ENCODE measurements around the gene PCSK7.

DNA sequence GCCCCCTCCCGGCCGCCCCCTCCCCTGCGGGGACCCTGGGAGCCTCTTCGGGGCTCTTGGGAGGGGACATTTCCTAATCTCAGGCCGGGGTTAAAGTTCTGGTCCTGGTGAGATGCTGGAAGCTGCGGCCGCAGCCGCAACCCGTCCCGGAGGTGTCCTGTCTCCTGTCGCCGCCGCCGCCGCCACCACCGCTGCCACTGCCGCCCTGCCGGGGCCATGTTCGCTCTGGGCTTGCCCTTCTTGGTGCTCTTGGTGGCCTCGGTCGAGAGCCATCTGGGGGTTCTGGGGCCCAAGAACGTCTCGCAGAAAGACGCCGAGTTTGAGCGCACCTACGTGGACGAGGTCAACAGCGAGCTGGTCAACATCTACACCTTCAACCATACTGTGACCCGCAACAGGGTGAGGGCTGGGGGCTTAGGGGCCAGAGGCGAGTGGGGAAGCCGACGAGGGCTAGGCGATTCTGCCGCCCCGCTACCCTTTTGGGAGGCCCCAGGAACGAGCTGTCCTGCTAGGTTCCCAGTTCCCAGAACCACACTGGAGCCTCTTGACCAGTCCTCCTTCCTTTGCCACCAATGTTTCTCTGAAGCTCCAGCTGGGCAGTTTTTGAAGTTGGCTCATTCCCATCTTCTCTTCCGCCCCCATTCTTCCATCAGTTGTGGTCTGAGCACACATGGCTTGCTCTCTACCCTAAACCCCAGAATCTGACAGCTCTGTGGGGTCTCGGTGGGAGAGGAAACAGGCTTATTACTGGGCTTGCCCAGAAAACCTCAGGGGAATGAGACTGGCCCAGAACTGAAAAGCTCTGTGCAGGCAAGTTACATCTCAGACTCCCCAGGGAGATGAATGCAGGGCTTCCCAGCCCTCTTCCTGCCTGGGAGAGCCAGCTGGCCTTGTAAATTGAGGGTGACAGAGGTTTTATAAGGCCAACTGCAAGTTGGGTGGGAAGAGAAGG is 52.5 kb downstream of the PCSK7 start:
- TF ChIP-seq, protein P1, sequence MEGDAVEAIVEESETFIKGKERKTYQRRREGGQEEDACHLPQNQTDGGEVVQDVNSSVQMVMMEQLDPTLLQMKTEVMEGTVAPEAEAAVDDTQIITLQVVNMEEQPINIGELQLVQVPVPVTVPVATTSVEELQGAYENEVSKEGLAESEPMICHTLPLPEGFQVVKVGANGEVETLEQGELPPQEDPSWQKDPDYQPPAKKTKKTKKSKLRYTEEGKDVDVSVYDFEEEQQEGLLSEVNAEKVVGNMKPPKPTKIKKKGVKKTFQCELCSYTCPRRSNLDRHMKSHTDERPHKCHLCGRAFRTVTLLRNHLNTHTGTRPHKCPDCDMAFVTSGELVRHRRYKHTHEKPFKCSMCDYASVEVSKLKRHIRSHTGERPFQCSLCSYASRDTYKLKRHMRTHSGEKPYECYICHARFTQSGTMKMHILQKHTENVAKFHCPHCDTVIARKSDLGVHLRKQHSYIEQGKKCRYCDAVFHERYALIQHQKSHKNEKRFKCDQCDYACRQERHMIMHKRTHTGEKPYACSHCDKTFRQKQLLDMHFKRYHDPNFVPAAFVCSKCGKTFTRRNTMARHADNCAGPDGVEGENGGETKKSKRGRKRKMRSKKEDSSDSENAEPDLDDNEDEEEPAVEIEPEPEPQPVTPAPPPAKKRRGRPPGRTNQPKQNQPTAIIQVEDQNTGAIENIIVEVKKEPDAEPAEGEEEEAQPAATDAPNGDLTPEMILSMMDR (IDR thresholded peaks at IDR 0.05): peak in 2 of 6 experiments; percentile 2 to 6
- TF ChIP-seq POLR2A (IDR thresholded peaks at IDR 0.05): no peak
